Measurements from ENCODE around the gene FBXO36. TPM values are rescaled to one million over a fixed set of nuclear protein-coding genes. Genes with fewer than 3 reads are reported as not detected.

The FBXO36 gene
- total RNA-seq, 4 donors from 2014 or later: 2.7 to 7.3 (median 4.2) TPM

DNA sequence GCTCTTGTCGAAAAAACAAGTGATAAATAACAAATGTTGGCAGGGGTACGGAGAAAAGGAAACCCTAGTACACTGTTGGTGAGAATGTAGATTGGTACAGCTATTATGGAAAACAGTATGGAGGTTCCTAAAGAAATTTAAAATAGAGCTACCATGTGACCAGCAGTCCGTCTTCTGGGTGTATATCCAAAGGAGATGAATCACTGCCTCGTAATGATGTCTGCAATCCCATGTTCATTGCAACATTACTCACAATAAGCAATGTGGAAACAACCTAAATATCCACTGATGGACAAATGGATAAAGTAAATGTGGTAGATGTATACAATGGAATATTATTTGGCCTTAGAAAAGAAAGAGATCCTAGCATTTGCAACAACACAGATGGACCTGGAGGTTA is 95.8 kb downstream of the FBXO36 start:
- no peak for TF ChIP-seq POLR2A (IDR thresholded peaks at IDR 0.05)
- TF ChIP-seq, protein P1, sequence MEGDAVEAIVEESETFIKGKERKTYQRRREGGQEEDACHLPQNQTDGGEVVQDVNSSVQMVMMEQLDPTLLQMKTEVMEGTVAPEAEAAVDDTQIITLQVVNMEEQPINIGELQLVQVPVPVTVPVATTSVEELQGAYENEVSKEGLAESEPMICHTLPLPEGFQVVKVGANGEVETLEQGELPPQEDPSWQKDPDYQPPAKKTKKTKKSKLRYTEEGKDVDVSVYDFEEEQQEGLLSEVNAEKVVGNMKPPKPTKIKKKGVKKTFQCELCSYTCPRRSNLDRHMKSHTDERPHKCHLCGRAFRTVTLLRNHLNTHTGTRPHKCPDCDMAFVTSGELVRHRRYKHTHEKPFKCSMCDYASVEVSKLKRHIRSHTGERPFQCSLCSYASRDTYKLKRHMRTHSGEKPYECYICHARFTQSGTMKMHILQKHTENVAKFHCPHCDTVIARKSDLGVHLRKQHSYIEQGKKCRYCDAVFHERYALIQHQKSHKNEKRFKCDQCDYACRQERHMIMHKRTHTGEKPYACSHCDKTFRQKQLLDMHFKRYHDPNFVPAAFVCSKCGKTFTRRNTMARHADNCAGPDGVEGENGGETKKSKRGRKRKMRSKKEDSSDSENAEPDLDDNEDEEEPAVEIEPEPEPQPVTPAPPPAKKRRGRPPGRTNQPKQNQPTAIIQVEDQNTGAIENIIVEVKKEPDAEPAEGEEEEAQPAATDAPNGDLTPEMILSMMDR (IDR thresholded peaks at IDR 0.05): no peak
- no peak for TF ChIP-seq EP300 (IDR thresholded peaks at IDR 0.05)
- Histone ChIP-seq H3K36me3 (no peaks in the 10 kb centered on the region), H3K9me3 (peaks cover 0 to 14% (median 0%) of the 10 kb centered on the region in 4 donors), H3K4me3 (no peak overlapping the region), H3K27ac (no peak overlapping the region), H3K27me3 (no peaks in the 10 kb centered on the region), H3K4me1 (no peaks in the 10 kb centered on the region)
- WGBS, 2 donors: 87 to 89% methylated on average over 4 of the region's 4 CpGs
- no peak for DNase-seq (ENCODE audit: low spot score in 2 of 2)

DNA sequence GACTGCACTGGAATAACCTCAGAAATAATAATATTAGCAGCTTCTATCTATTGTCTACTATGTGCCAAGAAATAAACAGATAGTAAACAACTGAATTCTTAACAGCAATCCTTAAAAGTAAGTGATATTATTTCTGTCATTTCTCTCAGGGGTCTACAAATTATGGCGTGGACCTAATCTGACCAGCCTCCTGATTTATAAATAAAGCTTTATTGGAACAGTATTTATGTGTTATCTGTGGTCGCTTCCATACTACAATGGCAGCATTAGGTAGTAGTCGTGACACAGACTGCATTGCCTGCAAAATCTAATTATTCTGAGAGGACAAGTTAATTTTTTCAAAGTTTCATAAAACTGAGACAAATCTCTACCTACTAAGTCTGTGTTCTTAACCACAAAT is 97.4 kb downstream of the FBXO36 start:
- Histone ChIP-seq H3K27me3 (no peaks in the 10 kb centered on the region), H3K4me1 (no peaks in the 10 kb centered on the region), H3K4me3 (no peak overlapping the region), H3K27ac (no peak overlapping the region), H3K36me3 (no peaks in the 10 kb centered on the region), H3K9me3 (peaks cover 0 to 14% (median 0%) of the 10 kb centered on the region in 4 donors)
- TF ChIP-seq, protein P1 (IDR thresholded peaks at IDR 0.05): no peak
- 85 to 87% methylated on average over 3 of the region's 3 CpGs for WGBS, 2 donors
- DNase-seq (ENCODE audit: low spot score in 2 of 2): no peak

DNA sequence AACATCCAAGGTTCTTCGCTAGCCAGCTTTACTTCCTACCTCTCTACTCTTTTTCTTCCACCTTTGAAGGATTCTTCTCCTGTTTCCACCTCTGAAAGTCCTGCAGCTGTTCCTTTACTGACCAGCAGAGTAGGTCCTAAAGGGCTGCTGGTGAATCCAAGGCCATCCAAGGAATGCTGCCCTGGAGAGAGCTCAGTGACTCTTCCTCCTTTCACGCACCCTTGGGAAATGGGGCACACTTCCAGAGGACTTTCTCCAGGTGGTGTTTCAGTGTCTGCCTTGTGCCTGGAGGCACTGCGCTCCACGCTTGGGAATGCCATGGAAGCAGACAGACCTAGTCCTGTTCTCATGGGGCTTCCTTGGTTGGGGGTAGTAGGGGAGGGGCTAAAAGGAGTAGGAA is 101.0 kb downstream of the FBXO36 start:
- WGBS, 2 donors: 89 to 97% methylated on average over 4 of the region's 4 CpGs

DNA sequence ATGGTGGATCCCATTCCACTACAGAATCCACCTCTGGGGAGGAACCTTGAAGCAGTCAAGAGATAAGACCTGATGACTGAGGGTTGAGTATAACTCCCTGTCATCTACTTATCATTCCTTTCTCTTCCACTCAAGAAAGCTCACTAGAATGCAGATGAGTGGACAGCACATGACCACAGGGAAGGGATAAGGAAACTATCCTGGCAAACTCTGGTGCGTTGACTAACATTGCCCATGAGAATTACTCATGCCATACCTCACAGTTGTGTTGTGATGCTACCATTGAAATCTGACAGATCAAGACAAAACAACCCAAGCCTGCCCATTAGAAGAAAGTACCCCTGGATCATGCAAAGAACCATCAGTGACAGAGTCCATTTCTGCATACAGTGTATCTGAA is 119.9 kb downstream of the FBXO36 start:
- Histone ChIP-seq H3K9me3 (peaks cover 0 to 3% (median 0%) of the 10 kb centered on the region in 4 donors), H3K4me3 (no peak overlapping the region), H3K27ac (no peak overlapping the region), H3K4me1 (no peaks in the 10 kb centered on the region), H3K27me3 (no peaks in the 10 kb centered on the region), H3K36me3 (peaks cover 0 to 21% (median 0%) of the 10 kb centered on the region in 3 donors)
- TF ChIP-seq POLR2A (IDR thresholded peaks at IDR 0.05) (no peak), EP300 (IDR thresholded peaks at IDR 0.05) (no peak)
- TF ChIP-seq, protein P1 (IDR thresholded peaks at IDR 0.05): no peak
- no peak for DNase-seq (ENCODE audit: low spot score in 2 of 2)
- 95 to 100% methylated on average over 1 of the region's 1 CpG for WGBS, 2 donors

More for the DNA sequence above, 101.0 kb downstream of the FBXO36 start:
- DNase-seq (ENCODE audit: low spot score in 2 of 2): no peak
- no peak overlapping the region for H3K27ac ChIP-seq
- H3K27me3 ChIP-seq: no peaks in the 10 kb centered on the region
- no peaks in the 10 kb centered on the region for H3K4me1 ChIP-seq
- TF ChIP-seq POLR2A (IDR thresholded peaks at IDR 0.05) (no peak), EP300 (IDR thresholded peaks at IDR 0.05) (no peak)
- TF ChIP-seq, protein P1 (IDR thresholded peaks at IDR 0.05): no peak
- no peak overlapping the region for H3K4me3 ChIP-seq
- H3K9me3 ChIP-seq: no peaks in the 10 kb centered on the region
- no peaks in the 10 kb centered on the region for H3K36me3 ChIP-seq

DNA sequence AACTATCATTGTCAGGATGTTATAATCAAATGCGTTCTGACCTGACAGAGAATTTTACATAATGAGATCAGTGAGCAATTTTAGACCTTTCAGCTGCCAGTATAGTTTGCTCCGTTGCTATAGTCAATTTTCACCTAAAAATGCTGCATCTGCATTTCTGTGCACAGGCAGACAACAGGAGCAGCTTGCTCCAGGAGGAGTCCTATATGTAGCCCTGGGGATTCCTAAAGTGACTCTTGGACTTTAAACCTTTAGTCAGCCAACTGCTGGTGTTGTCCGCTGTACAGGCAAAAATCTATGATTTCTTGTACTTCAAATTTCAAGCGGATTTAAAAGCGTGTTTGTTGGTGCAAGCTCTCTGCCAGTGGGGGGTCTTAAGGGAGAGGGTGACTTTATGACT is 120.7 kb downstream of the FBXO36 start:
- DNase-seq (ENCODE audit: low spot score in 2 of 2): no peak
- WGBS, 2 donors: 92 to 97% methylated on average over 5 of the region's 5 CpGs

More for the DNA sequence above, 120.7 kb downstream of the FBXO36 start:
- Histone ChIP-seq H3K36me3 (peaks cover 0 to 21% (median 0%) of the 10 kb centered on the region in 3 donors), H3K9me3 (peaks cover 0 to 3% (median 0%) of the 10 kb centered on the region in 4 donors), H3K4me3 (no peak overlapping the region), H3K27me3 (no peaks in the 10 kb centered on the region), H3K4me1 (no peaks in the 10 kb centered on the region), H3K27ac (no peak overlapping the region)
- TF ChIP-seq, protein P1 (IDR thresholded peaks at IDR 0.05): no peak
- no peak for TF ChIP-seq POLR2A (IDR thresholded peaks at IDR 0.05)
- no peak for TF ChIP-seq EP300 (IDR thresholded peaks at IDR 0.05)
